Fibroblast of villous mesenchyme (primary cell): ENCODE measurements around the gene UBA3. TPM values are rescaled to one million over a fixed set of nuclear protein-coding genes. Genes with fewer than 3 reads are reported as not detected.

ENCODE experiments used
- DNase-seq: peaks from one replicate; pipeline ENCODE4 v3.0.0-alpha.2; 2010; ENCODE audit warnings: low read depth
- H3K4me3 ChIP-seq: 2 replicates; pipeline ENCODE4 v1.5.1; 2011; ENCODE audit warnings: low read depth, mild to moderate bottlenecking, low read length
- total RNA-seq: library from RNA; depleted of rRNA; stranded (reverse); fragments of >200 nt; gene quantifications from 2 replicates; pipeline ENCODE4 v1.2.3, GENCODE V29; 2012
- TF ChIP-seq, protein P1 (sequence below): IDR thresholded peaks from 2 replicates; pipeline ENCODE4 v1.5.1; 2012; ENCODE audit warnings: low read depth, mild to moderate bottlenecking, low read length; ENCODE audit not compliant: insufficient read depth

The UBA3 gene
- total RNA-seq, 1 donor = 92.0 TPM

DNA sequence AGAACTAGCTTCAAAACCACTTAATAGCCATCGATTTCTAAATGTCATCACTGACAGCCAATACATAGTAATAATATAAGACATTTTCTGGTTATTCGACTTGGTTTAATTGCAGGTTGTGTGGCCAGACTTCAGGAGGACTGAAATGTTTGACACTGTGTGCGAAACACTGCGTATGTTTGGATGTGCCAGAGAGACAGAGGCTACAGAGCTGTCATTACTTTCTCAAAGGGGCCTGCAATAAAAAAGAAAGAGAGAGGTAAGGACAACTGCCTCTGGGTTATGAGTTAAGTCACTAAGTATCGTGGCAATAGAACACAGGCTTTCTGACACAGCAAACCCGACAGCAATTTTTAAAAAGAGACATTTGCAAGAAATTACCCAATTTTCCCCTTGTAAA is 41.3 kb upstream of the UBA3 start:
- TF ChIP-seq, protein P1, sequence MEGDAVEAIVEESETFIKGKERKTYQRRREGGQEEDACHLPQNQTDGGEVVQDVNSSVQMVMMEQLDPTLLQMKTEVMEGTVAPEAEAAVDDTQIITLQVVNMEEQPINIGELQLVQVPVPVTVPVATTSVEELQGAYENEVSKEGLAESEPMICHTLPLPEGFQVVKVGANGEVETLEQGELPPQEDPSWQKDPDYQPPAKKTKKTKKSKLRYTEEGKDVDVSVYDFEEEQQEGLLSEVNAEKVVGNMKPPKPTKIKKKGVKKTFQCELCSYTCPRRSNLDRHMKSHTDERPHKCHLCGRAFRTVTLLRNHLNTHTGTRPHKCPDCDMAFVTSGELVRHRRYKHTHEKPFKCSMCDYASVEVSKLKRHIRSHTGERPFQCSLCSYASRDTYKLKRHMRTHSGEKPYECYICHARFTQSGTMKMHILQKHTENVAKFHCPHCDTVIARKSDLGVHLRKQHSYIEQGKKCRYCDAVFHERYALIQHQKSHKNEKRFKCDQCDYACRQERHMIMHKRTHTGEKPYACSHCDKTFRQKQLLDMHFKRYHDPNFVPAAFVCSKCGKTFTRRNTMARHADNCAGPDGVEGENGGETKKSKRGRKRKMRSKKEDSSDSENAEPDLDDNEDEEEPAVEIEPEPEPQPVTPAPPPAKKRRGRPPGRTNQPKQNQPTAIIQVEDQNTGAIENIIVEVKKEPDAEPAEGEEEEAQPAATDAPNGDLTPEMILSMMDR = no peak
- no peak overlapping the region for H3K4me3 ChIP-seq
- no peak for DNase-seq

DNA sequence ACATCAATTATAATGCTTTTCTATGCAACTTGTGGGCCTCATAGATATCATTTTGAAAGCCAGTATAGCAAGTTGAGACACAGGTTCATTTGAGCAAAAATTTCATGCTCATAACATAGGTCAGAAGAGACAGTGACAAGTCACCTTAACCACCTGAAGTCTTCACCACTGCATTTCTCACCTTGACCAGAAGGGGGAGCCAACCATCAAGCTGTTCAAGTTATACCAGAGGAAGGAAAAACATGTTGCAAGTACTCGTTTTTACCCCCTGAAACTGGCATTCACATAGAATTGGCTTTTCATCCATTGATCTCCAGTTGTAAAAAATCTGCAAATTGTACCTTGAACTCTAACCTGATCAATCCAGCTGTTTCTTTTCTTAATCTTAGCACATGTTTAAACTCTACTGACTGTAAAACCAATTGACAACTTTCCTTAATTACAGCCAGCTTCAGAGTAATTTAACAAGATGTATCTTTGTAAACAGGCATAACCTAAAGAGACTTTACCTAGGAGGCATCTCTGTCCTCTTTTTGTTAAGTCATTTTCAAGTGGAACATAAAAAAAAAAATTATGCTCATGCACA is 40.8 kb upstream of the UBA3 start:
- peak; percentile 81 for DNase-seq
- no peak overlapping the region for H3K4me3 ChIP-seq
- TF ChIP-seq, protein P1 = peak; percentile 99

DNA sequence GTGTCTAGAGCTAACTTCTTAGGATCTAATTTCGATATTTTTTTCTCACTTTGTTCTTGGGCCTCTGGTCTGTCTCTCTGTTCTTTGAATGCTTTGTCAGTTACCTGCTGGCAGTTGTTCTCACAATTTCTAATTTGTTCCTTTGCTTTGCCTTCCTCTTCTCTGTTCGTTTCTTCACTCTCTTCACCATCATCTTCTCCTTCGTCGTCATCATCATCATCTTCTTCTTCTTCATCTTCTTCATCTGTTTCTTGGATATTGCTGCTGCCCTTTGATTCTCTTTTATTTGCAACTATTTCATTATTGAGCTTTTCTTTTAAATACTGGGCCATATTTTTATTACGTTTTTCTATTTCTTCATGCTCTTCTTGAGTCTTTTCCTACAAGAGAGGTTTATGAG is 39.5 kb upstream of the UBA3 start:
- H3K4me3 ChIP-seq = no peak overlapping the region
- TF ChIP-seq, protein P1 = no peak
- no peak for DNase-seq

DNA sequence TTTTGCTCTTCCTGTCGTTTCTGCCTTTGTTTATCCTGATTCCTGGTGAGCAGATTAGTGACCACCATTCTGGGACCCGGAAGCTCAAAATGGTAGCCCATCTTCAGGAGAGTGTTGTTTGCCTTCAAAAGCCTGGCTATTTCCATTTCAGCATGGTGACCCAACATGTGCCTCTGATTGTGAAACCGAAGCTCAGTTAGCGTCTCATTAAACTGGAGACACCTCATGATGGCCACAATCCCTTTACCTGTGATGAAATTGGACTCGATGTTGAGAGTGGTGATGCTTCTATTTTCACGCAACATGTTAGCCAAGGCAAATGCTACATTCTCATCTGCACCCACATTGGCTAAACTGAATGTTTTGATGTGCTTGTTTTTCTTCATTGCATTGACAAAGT is 39.0 kb upstream of the UBA3 start:
- no peak for DNase-seq
- H3K4me3 ChIP-seq = no peak overlapping the region
- TF ChIP-seq, protein P1 = no peak

DNA sequence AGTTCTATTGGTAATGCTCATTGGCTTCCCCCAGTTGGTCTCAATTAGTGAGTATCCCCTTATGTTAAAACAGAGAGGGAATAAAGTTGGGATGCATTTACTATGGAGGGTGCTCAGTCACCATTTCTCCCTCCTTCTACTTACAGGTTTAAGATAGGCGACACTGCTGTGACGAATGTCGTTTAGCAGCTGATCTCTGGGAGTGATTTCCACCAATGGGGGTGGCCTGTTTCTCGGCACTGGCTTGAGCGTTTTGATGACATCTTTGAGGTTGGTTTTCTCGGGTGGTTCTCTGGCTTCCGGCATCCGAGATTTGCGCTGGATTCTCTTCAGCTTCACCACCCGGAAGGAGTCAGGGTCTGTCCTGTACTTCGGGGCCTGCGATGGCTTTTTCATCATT is 38.4 kb upstream of the UBA3 start:
- no peak overlapping the region for H3K4me3 ChIP-seq
- DNase-seq = no peak
- TF ChIP-seq, protein P1 = no peak

DNA sequence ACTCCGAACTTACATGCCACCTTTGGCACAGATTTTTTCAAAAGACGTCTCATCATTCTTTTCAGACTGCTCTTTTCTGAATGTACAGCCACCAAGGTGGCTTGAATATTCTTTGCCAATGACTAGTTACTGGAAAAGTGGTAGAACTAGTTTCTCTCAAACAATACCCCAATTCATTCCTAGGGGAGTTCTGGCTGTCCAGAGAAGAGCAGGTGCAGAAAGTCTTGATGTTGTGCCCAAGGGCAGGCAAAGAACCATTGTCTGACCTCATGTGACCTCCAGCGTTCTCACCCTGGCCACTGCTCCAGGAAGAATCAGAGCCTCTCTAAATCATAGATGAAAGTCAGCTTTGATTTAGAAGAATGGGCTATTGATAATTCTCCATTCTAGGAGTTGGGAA is 36.7 kb upstream of the UBA3 start:
- no peak for DNase-seq
- TF ChIP-seq, protein P1 = no peak
- H3K4me3 ChIP-seq = no peak overlapping the region

DNA sequence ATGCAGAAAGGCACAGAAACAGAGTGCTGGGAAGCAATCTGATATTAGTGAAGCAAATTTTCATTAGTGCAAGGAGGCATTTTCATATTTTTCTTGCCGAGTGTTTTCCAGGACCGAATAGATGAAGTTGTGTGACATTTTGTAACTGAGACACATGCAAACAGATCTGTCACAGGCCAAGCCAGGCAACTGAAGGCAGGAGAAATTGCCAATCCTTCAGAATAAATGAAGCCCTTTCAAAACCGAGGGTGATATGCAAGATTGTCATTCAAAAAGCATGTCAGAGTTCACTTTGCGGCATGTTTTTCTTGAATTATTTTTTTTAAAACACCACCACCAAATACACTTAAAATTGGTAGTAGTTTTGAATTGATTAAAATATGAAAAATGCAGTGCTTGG is 36.0 kb upstream of the UBA3 start:
- H3K4me3 ChIP-seq = no peak overlapping the region
- TF ChIP-seq, protein P1 = no peak
- no peak for DNase-seq
